ENCODE data around the gene IFI30. TPM values are rescaled to one million over a fixed set of nuclear protein-coding genes. Genes with fewer than 3 reads are reported as not detected.

IFI30 gene
- total RNA-seq, 1 donor from 2014 or later: 22.8 TPM

- Mint-ChIP-seq H3K4me1 (ENCODE audit: unreplicated experiment) (peaks cover 4% of the 10 kb centered on the region), H3K36me3 (peaks cover 2% of the 10 kb centered on the region), H3K27ac (no peak overlapping the region), H3K9me3 (no peaks in the 10 kb centered on the region), H3K4me3 (no peak overlapping the region), H3K27me3 (peaks cover 34% of the 10 kb centered on the region)
- no peak for TF ChIP-seq CTCF (conservative IDR thresholded peaks at IDR 0.05)
- no peak for DNase-seq (ENCODE audit: extremely low spot score, unreplicated experiment)
These were observed 3.0 kb downstream of the IFI30 start for GRCh38 chr19:18176367-18177310.

DNA sequence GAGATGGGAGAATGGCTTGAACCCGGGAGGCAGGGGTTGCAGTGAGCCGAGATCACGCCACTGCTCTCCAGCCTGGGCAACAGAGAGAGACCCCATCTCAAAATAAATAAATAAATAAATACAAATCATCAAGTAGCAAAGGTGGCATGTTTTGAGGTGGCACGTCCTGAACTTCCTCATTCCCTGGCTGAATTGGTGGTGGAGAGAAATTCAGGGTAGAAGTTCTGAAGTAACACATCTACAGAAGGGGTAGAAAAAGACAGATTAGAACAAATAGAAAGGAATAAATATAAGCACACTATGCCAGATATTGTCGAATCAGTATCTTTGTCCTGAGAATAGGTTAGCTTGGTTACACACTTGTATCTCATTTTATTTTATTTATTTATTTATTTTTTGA, 6.3 kb downstream of the IFI30 start:
- Mint-ChIP-seq H3K4me3 (no peak overlapping the region), H3K27me3 (peaks cover 24% of the 10 kb centered on the region), H3K4me1 (ENCODE audit: unreplicated experiment) (no peaks in the 10 kb centered on the region), H3K36me3 (no peaks in the 10 kb centered on the region), H3K9me3 (no peaks in the 10 kb centered on the region), H3K27ac (no peak overlapping the region)
- DNase-seq (ENCODE audit: extremely low spot score, unreplicated experiment): no peak
- no peak for TF ChIP-seq CTCF (conservative IDR thresholded peaks at IDR 0.05)

GRCh38 chr19:18183529-18183928, 9.9 kb downstream of the IFI30 start:
- no peak for TF ChIP-seq CTCF (conservative IDR thresholded peaks at IDR 0.05)
- no peaks in the 10 kb centered on the region for H3K36me3 Mint-ChIP-seq

GRCh38 chr19:18185538-18185937, 11.9 kb downstream of the IFI30 start:
- Mint-ChIP-seq H3K27ac (no peak overlapping the region), H3K27me3 (peaks cover 7% of the 10 kb centered on the region), H3K4me1 (ENCODE audit: unreplicated experiment) (no peaks in the 10 kb centered on the region), H3K9me3 (no peaks in the 10 kb centered on the region), H3K4me3 (no peak overlapping the region), H3K36me3 (no peaks in the 10 kb centered on the region)
- TF ChIP-seq CTCF (conservative IDR thresholded peaks at IDR 0.05): no peak
- DNase-seq (ENCODE audit: extremely low spot score, unreplicated experiment): no peak

More at GRCh38 chr19:18183529-18183928, 9.9 kb downstream of the IFI30 start:
- no peak overlapping the region for H3K4me3 Mint-ChIP-seq
- no peak for DNase-seq (ENCODE audit: extremely low spot score, unreplicated experiment)
- H3K27me3 Mint-ChIP-seq: peaks cover 11% of the 10 kb centered on the region
- no peaks in the 10 kb centered on the region for H3K9me3 Mint-ChIP-seq
- no peaks in the 10 kb centered on the region for H3K4me1 Mint-ChIP-seq (ENCODE audit: unreplicated experiment)
- no peak overlapping the region for H3K27ac Mint-ChIP-seq

DNA sequence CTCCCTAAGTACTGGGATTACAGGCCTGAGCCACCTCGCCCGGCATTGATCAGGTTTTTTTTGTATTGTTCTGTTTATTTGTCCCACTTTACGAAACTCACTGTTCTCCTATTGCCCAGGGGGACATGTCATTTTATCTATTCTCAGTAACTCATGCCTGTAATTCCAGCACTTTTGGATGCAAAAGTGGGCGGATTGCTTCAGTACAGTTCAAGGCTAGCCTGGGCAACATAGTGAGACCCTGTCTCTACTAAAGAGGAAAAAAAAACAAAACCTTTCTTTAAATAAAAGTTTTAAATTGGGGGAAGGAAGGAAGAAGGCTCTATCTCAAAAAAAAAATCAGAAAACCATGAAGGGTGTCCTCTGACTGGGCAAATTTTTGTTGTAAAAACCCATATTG, 16.7 kb downstream of the IFI30 start:
- Mint-ChIP-seq H3K27me3 (peaks cover 3% of the 10 kb centered on the region), H3K4me3 (no peak overlapping the region), H3K27ac (no peak overlapping the region)

More for the DNA sequence above, 16.7 kb downstream of the IFI30 start:
- H3K4me1 Mint-ChIP-seq (ENCODE audit: unreplicated experiment): peaks cover 12% of the 10 kb centered on the region
- DNase-seq (ENCODE audit: extremely low spot score, unreplicated experiment): no peak
- TF ChIP-seq CTCF (conservative IDR thresholded peaks at IDR 0.05): no peak
- no peaks in the 10 kb centered on the region for H3K36me3 Mint-ChIP-seq
- no peaks in the 10 kb centered on the region for H3K9me3 Mint-ChIP-seq

Data from type B pancreatic cell (in vitro differentiated cells).